HepG2 (cell line): ENCODE data around the gene PLCXD1. TPM values are rescaled to one million over a fixed set of nuclear protein-coding genes. Genes with fewer than 3 reads are reported as not detected.

ENCODE experiments used
- ARID4A ChIP-seq: sonication (generic); formaldehyde crosslinking; IDR thresholded peaks from 2 replicates; pipeline ENCODE4 v1.5.0; 2020; ENCODE audit warnings: mild to moderate bottlenecking, missing genetic modification reagents, borderline replicate concordance
- CBX1 ChIP-seq: IDR thresholded peaks from one replicate; pipeline ENCODE4 v1.6.1; 2016; ENCODE audit warnings: antibody characterized with exemption, low read depth
- ETV5 ChIP-seq: IDR thresholded peaks from 2 replicates; pipeline ENCODE4 v1.6.1; 2018; ENCODE audit warnings: missing biosample characterization, missing genetic modification reagents, inconsistent platforms, borderline replicate concordance
- FOXA1 ChIP-seq, 2 experiments: fragments of 450-650 bp in 1 of 2; sonication (generic) in 1 of 2; formaldehyde crosslinking in 1 of 2; IDR thresholded peaks; 2 replicates each; pipeline versions ENCODE4 v1.4.0 to v1.6.1; 2016 to 2020; ENCODE audit warnings: missing genetic modification reagents in 1 of 2
- FOXA3 ChIP-seq: IDR thresholded peaks from 2 replicates; pipeline ENCODE4 v1.6.1; 2016; ENCODE audit warnings: missing genetic modification reagents, missing compliant biosample characterization
- HMG20A ChIP-seq: IDR thresholded peaks from 2 replicates; pipeline ENCODE4 v1.6.1; 2016; ENCODE audit warnings: borderline replicate concordance
- HMG20B ChIP-seq: conservative IDR thresholded peaks from 2 replicates; pipeline ENCODE4 v1.6.1; 2016; ENCODE audit warnings: missing genetic modification reagents, missing compliant biosample characterization
- MEIS1 ChIP-seq: sonication (generic); formaldehyde crosslinking; IDR thresholded peaks from 2 replicates; pipeline ENCODE4 v1.9.0; 2021; ENCODE audit warnings: mild to moderate bottlenecking, missing genetic modification reagents, moderate library complexity, borderline replicate concordance
- MLX ChIP-seq: IDR thresholded peaks from 2 replicates; pipeline ENCODE4 v1.6.1; 2016
- MYC ChIP-seq: sonication (generic); formaldehyde crosslinking; IDR thresholded peaks from 2 replicates; pipeline ENCODE4 v1.9.0; 2021; ENCODE audit warnings: missing genetic modification reagents, borderline replicate concordance
- POLR2A ChIP-seq, 2 experiments: IDR thresholded peaks; 2 replicates each; pipeline ENCODE4 v1.6.1; 2011; ENCODE audit warnings: low read depth in 2 of 2, low read length in 2 of 2, mild to moderate bottlenecking in 1 of 2, moderate library complexity in 1 of 2; ENCODE audit not compliant: insufficient read depth in 1 of 2
- RERE ChIP-seq: IDR thresholded peaks from 2 replicates; pipeline ENCODE4 v1.6.1; 2016; ENCODE audit warnings: low read depth, missing genetic modification reagents, missing compliant biosample characterization
- SKIL ChIP-seq: sonication (generic); formaldehyde crosslinking; IDR thresholded peaks from 2 replicates; pipeline ENCODE4 v1.8.0; 2022; ENCODE audit warnings: missing genetic modification reagents, mild to moderate bottlenecking, moderate library complexity, borderline replicate concordance
- THRA ChIP-seq: sonication (generic); formaldehyde crosslinking; IDR thresholded peaks from 2 replicates; pipeline ENCODE4 v1.4.0; 2020; ENCODE audit warnings: missing genetic modification reagents, borderline replicate concordance
- ZNF775 ChIP-seq: sonication (generic); formaldehyde crosslinking; IDR thresholded peaks from 2 replicates; pipeline ENCODE4 v1.4.0; 2020; ENCODE audit warnings: missing genetic modification reagents, mild to moderate bottlenecking, moderate library complexity, borderline replicate concordance
- polyA plus RNA-seq, 8 experiments: library from polyadenylated mRNA; depleted of rRNA in 3 of 8; stranded (reverse) in 7 of 8; unstranded in 1 of 8; fragments of >200 nt; fragmentation: Illumina TruSeq in 4 of 8; extraction: Trizol in 4 of 8; gene quantifications; 2 replicates each; pipeline versions ENCODE4 v1.2.1 to v1.2.3, GENCODE V29; 2011 to 2016; ENCODE audit warnings: low read depth in 4 of 8, missing spikeins in 1 of 8, mixed read lengths in 1 of 8; ENCODE audit not compliant: insufficient read depth in 1 of 8
- total RNA-seq, 5 experiments: library from RNA; depleted of rRNA; stranded (reverse); fragments of >200 nt; fragmentation: Illumina TruSeq; extraction: Trizol; gene quantifications; 2 replicates each; pipeline ENCODE4 v1.2.3, GENCODE V29; 2016; ENCODE audit warnings: low read depth in 1 of 5

The PLCXD1 gene
- total and polyA plus RNA-seq, 2 of the 13 experiments (the other 11 are each of a cell fraction or from before 2014, with no cell fraction given) = 87.7 to 153 TPM

GRCh38 chrX:262381-262909 is 18.7 kb upstream of the PLCXD1 start (continued):
- TF ChIP-seq FOXA3 (CRISPR knock-in tag) (peak; percentile 44; the same call in 1 of the 2 replicates), ZNF775 (CRISPR knock-in tag) (no peak), MLX (CRISPR knock-in tag) (0 out of 2 replicates have a peak, but pooled peaks have one; percentile 14), HMG20B (no peak), RERE (peak; percentile 52; the same call in 1 of the 2 replicates), MEIS1 (CRISPR knock-in tag) (peak; percentile 10; the same call in 1 of the 2 replicates), THRA (CRISPR knock-in tag) (peak; percentile 97), ETV5 (peak; percentile 79; the same call in 1 of the 2 replicates), MYC (CRISPR knock-in tag) (peak; percentile 30; the same call in 1 of the 2 replicates), POLR2A (IDR thresholded peaks at IDR 0.05; ENCODE audit: insufficient read depth in 1 of 2, low read depth in 2 of 2, low read length in 2 of 2) (no peak), FOXA1 (IDR thresholded peaks at IDR 0.05) (no peak), FOXA1 (CRISPR knock-in tag; IDR thresholded peaks at IDR 0.05) (no peak), HMG20A (CRISPR knock-in tag) (peak; percentile 65; the same call in 1 of the 2 replicates), SKIL (no peak), ARID4A (CRISPR knock-in tag) (peak; percentile 12; the same call in 1 of the 2 replicates), CBX1 (no peak)
